ENCODE results near the gene RASSF3. TPM values are rescaled to one million over a fixed set of nuclear protein-coding genes. Genes with fewer than 3 reads are reported as not detected.

The RASSF3 gene
- polyA plus RNA-seq, 1 donor from 2014 or later, result 3.4 TPM

DNA sequence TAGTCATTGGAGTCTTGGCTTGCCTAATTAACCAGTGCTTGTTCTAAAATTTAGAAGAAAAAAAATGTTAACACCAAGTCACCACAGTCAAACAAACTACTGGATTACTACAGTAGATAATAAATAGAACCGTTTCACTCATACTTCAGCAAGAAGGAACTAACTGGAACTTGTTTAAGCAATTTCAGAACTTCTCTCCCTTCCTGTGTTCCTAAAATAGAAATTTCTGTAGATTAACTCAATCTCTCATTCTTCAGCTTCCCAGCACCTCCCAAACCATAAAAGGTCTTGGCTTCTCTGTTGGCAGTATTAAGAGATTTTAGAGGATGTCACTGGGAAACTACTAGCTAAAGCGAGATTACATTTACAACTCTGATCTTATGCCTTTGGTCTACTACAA is 130.4 kb downstream of the RASSF3 start:
- H3K9me3 Mint-ChIP-seq, result no peaks in the 10 kb centered on the region
- H3K27me3 Mint-ChIP-seq, result no peaks in the 10 kb centered on the region
- no peak overlapping the region for H3K4me3 Mint-ChIP-seq
- no peak overlapping the region for H3K27ac Mint-ChIP-seq
- peaks cover 15% of the 10 kb centered on the region for H3K36me3 Mint-ChIP-seq
- peaks cover 0 to 8% (median 6%) of the 10 kb centered on the region in 3 donors for H3K4me1 Mint-ChIP-seq

DNA sequence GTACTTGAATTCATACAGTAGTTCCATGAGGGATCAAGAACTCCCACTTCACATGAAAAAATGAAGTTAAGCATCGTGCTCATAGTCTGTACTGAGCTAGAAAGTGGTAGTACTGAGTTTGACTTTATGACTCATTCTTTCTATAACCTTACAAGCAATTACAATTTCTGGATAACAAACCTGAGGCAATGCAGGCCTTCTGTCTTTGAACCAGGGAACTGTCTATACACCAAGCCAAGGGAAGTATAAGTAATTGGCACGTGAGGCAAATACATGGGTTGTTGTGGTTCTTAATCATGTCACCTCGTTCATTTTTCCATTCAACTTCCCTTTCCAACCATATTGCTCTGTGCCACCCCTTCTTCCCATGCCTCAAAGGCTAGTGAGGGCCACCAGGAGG is 132.1 kb downstream of the RASSF3 start:
- Mint-ChIP-seq H3K36me3 (peaks cover 16% of the 10 kb centered on the region), H3K27me3 (no peaks in the 10 kb centered on the region), H3K4me1 (peaks cover 0 to 6% (median 2%) of the 10 kb centered on the region in 3 donors)

DNA sequence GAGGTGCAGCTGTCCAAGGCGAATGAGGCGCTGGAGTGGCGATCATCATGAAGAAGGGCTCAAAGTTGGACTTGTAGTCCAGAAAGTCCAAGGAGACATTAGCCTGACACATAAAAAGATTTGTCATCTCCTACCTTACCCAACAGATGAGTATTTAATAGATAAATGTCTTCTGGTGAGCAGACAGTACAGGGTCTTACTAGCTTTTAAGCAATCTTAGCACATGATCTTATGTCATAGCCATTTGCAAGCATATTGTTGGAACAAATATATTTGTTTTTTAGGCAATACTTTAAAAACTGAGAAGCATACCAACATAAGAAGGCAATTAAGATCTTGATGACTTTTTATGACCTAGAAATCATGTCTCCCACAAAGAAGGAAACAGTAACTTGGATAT is 132.9 kb downstream of the RASSF3 start:
- Mint-ChIP-seq H3K9me3 (no peaks in the 10 kb centered on the region), H3K4me1 (peaks cover 0 to 5% (median 0%) of the 10 kb centered on the region in 3 donors), H3K27ac (no peak overlapping the region), H3K4me3 (no peak overlapping the region), H3K27me3 (no peaks in the 10 kb centered on the region), H3K36me3 (peaks cover 16% of the 10 kb centered on the region)

More for the DNA sequence above, 132.1 kb downstream of the RASSF3 start:
- Mint-ChIP-seq H3K4me3 (no peak overlapping the region), H3K27ac (no peak overlapping the region), H3K9me3 (no peaks in the 10 kb centered on the region)

DNA sequence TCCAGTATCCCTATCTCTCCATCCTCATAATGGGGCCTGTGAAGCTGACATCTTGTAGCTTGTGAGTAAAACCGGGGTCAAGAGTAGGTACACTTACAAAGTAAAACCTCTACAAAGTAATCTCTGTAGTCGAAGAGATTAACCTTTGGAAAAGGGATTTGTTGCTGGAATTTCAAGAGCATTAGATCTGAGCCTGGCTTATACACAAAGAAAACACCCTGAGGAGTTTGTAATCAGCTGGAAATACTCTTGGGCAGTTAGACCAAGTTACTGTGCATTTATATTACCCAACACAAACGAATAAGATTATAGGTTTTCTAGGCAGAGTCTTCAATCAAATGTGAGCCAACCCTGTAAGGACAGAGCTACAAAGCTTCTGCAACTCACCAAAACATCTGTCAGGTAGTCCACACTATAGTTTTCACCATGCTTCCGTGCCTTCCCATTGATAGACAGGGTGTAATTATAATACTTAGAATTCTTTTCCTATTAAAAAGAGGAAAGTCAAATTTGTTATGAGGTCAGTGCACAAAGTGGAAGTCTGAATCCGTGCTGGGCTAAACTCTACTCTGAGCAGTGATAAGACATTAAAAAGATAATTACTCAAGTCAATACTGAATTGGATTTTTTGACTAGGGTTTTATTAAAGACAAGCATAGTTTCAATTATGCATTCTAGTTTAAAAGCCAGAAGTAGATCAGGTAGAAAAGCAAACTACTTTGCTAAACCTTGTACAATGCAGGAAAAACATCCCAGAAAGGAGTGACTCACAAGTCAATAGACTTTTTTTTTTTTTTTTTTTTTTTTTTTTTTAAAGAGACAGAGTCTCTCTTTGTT is 134.3 kb downstream of the RASSF3 start:
- Mint-ChIP-seq H3K36me3 (peaks cover 23% of the 10 kb centered on the region), H3K9me3 (no peaks in the 10 kb centered on the region), H3K4me3 (no peak overlapping the region), H3K27ac (no peak overlapping the region), H3K27me3 (no peaks in the 10 kb centered on the region), H3K4me1 (peaks cover 0 to 3% (median 0%) of the 10 kb centered on the region in 3 donors)

DNA sequence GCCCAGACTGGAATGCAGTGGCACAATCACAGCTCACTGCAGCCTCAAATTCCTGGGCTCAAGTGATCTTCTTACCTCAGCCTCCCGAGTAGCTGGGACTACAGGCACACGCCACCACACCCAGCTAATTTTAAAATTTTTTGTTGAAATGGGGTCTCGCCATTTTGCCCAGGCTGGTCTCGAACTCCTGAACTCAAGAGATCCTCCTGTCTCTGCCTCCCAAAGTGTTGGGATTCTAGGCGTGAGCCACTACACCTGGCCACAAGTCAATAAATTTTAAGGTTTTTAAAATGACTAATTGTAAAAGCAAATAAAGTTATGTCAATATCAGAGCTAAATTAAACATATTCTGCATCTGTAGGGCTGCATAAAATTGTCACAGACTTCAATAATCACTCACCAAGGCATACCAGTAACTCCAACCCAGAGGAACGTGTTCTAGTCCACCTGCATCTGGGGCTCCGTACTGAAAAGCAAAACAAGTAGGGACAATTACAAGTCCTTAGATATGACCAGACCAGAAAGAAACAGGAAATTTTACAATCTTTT is 135.0 kb downstream of the RASSF3 start:
- Mint-ChIP-seq H3K36me3 (peaks cover 21% of the 10 kb centered on the region), H3K27ac (peak overlapping the region in 1 of 3 donors; percentile 47), H3K4me1 (peaks cover 0 to 3% (median 0%) of the 10 kb centered on the region in 3 donors), H3K27me3 (no peaks in the 10 kb centered on the region), H3K4me3 (no peak overlapping the region), H3K9me3 (no peaks in the 10 kb centered on the region)

DNA sequence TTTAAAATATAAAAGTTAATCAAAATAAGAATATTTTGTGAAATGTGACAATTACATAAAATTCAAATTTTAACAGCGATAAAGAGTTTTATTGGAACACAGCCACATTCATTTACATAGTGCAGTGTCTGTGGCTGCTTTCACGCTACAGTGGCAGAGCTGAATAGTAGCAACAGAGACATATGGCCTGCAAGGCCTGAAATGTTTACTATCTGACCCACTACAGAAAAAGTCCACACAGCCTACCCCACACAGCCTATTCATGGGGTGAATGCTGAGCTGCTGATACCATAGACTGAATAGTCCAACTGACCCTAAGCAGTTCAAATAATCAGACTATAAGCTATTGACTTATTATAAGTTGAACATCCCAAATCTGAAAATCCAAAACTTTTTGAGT is 135.7 kb downstream of the RASSF3 start:
- no peaks in the 10 kb centered on the region for H3K27me3 Mint-ChIP-seq
- H3K36me3 Mint-ChIP-seq, result peaks cover 20% of the 10 kb centered on the region
- no peak overlapping the region for H3K27ac Mint-ChIP-seq
- H3K4me3 Mint-ChIP-seq, result no peak overlapping the region
- no peaks in the 10 kb centered on the region for H3K9me3 Mint-ChIP-seq
- peaks cover 0 to 3% (median 0%) of the 10 kb centered on the region in 3 donors for H3K4me1 Mint-ChIP-seq

DNA sequence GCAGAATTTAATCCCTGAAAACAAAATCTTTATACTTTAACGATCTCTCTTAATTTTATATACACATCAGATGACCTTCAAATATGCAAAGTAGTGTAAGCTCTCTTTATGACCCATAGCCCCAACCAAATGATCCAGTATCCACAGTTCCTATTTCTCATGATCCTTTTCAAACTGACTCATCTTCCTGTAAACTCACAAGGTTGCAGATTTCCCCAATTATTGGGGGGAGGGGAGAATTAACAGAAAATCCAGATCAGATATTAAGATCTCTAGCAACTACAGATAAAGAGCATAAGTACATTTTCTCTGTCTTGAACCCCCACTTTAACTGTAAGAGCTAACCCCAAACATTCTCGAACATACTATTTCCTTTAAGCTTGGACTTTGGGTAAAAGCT is 136.4 kb downstream of the RASSF3 start:
- no peaks in the 10 kb centered on the region for H3K27me3 Mint-ChIP-seq
- no peaks in the 10 kb centered on the region for H3K9me3 Mint-ChIP-seq
- no peak overlapping the region for H3K4me3 Mint-ChIP-seq
- peaks cover 0 to 3% (median 0%) of the 10 kb centered on the region in 3 donors for H3K4me1 Mint-ChIP-seq
- no peak overlapping the region for H3K27ac Mint-ChIP-seq
- peaks cover 18% of the 10 kb centered on the region for H3K36me3 Mint-ChIP-seq

Other genes starting within 250 kb of the RASSF3 start
- not detected for gene C12orf56, start 219.7 kb upstream of the RASSF3 start, polyA plus RNA-seq
- gene XPOT, start 206.1 kb upstream of the RASSF3 start, polyA plus RNA-seq, result 21.3 TPM
- gene TBK1, start 158.4 kb upstream of the RASSF3 start, polyA plus RNA-seq, result 18.5 TPM
- gene GNS, start 148.9 kb downstream of the RASSF3 start, polyA plus RNA-seq, result 24.2 TPM
- not detected for gene TBC1D30, start 214.2 kb downstream of the RASSF3 start, polyA plus RNA-seq

Measured in IgD-negative memory B cell (primary cell).